NCI-H1092 treated with DMSO at 0.1 percent for 48 hours (cell line): Measurements from ENCODE around the gene ITGA7.

Experiments used
- DNase-seq: peaks from one replicate; lab custom pipeline; 2025; lab: John Stamatoyannopoulos, UW

Gene ITGA7, protein sequence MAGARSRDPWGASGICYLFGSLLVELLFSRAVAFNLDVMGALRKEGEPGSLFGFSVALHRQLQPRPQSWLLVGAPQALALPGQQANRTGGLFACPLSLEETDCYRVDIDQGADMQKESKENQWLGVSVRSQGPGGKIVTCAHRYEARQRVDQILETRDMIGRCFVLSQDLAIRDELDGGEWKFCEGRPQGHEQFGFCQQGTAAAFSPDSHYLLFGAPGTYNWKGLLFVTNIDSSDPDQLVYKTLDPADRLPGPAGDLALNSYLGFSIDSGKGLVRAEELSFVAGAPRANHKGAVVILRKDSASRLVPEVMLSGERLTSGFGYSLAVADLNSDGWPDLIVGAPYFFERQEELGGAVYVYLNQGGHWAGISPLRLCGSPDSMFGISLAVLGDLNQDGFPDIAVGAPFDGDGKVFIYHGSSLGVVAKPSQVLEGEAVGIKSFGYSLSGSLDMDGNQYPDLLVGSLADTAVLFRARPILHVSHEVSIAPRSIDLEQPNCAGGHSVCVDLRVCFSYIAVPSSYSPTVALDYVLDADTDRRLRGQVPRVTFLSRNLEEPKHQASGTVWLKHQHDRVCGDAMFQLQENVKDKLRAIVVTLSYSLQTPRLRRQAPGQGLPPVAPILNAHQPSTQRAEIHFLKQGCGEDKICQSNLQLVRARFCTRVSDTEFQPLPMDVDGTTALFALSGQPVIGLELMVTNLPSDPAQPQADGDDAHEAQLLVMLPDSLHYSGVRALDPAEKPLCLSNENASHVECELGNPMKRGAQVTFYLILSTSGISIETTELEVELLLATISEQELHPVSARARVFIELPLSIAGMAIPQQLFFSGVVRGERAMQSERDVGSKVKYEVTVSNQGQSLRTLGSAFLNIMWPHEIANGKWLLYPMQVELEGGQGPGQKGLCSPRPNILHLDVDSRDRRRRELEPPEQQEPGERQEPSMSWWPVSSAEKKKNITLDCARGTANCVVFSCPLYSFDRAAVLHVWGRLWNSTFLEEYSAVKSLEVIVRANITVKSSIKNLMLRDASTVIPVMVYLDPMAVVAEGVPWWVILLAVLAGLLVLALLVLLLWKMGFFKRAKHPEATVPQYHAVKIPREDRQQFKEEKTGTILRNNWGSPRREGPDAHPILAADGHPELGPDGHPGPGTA

DNA sequence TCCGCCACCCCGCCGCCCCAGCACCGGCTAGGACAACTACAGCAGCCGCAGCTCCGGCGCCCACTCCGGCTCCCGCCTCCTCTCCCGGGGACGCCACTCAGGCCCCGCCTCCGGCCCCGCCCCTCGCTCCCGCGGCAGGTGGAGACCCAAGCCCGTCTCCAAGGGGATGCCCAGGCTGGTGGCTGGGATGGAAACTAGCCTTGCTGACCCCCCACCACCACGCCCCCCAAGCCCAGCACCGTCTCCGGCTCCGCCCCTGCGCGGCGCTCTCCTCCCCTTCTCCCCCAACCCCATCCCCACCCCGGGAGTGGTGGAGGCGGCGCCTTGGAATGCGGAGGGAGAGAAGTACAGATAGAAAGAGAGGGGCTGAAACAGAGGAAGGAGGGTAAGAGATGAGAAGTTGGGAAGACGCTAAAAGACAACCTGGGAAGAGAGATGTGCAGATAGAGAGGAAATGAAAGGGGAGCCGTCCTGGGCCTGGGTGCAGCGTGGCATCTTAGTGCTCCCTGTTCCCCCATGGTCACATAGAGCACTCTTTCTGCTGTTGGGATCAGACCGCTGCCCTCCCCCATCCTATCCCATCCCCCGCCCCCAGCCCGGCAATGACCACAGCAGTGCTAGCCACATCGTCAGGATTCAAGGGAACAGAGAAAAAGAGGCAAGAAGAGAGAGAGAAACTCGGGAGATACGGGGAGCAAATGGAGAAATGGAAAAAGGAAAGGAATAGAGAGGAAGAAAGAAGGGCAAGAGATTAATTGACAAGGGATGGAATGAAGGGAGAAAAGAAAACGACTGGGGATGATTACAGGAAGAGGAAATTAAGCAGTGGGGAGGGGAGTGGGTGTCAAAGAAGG is at the start of gene ITGA7:
TSS of gene ITGA7 (minus strand) at position 64 of the 854 bp plus-strand sequence. CDS start 222 bp downstream, outside the sequence.
- DNase-seq = peak; percentile 3

DNA sequence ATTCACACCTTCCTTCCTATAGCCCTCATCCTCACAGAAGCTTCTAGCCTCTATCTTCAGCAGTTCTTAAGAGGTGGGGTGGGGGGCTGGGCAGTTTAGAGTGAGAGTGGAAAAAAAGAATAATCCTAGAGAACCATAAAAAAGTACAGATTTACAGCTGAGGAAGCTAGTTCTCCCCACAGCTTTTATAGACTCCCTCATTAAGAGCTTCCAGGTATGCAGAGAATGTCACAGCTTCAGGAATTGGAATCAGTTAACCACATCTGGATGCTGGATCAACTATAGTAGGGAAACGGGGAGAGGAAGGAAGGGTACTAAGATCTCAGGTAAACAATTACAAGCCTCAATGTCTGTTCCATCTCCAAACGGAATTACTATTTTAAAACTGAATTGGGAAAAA is 47.5 kb upstream of the ITGA7 start:
- no peak for DNase-seq

DNA sequence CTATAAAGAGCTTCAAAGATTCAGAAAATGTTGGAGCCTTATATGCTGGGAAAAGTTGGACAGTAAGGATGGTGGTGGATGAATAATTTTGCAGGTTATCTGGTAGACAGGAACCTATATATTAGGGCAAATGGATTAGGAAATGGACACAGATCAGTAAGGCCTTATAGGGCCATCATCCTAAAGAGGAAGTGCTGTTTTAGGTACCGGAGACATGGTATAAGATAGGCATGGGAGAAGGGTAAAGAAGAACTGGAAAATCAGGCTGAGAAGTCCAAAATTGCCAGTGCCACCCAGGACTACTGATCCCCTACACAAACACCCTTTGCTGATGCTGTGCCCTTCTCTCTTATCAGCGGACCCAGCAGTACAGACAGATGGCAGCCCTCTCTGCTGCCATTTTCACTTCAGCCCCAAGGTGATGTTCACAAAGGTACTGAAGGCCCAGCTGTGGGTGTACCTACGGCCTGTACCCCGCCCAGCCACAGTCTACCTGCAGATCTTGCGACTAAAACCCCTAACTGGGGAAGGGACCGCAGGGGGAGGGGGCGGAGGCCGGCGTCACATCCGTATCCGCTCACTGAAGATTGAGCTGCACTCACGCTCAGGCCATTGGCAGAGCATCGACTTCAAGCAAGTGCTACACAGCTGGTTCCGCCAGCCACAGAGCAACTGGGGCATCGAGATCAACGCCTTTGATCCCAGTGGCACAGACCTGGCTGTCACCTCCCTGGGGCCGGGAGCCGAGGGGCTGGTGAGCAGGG is 40.7 kb upstream of the ITGA7 start:
- no peak for DNase-seq

DNA sequence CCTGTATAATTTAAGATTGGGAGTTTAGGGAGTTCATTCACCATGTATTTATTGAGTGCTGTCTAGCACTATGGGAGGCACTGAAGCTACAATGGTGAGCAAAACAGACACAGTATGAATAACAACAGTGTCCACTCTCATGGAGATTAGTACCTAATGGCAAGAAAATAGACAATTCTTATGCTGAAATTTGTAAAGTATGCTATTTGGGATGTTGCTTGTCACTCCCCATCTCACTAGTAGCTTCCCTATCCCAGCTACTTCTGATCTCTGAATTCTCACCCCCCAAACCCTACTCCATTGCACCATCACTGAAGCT is 39.2 kb upstream of the ITGA7 start:
- no peak for DNase-seq

DNA sequence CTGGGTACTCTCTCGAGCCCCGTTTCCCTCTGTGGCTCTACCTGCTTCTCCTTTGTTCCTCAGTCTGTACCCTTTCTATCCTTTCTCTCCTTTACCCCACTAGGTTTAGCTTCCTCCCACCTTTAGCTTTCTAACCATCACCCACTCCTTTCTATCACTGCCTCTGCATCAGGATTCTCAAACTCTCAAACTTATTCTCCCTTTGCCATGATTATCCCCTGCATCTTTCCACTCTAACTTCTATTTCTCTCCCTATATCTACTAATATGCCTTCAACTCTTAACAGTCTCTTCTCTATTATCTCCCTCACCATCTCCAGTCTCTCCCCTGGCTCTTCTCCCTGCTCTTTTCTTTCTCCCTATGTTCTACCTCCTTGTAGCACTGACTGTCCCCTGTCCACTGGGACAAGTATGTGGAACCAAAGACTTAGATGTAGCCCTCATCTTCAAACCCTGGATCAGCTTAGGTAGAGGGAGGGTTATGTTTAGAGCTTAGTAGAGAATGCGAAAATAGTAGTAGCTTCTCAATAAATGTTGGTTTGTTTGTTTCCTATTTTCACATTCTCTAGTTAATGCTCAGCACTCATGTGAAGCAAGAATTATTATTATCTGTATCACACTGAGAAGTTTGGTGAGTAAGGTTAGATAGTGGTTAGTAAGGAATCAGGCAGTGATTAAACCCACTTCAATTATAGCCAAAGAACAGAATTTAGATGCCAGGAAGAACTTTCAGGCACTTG is 38.6 kb upstream of the ITGA7 start:
- no peak for DNase-seq

DNA sequence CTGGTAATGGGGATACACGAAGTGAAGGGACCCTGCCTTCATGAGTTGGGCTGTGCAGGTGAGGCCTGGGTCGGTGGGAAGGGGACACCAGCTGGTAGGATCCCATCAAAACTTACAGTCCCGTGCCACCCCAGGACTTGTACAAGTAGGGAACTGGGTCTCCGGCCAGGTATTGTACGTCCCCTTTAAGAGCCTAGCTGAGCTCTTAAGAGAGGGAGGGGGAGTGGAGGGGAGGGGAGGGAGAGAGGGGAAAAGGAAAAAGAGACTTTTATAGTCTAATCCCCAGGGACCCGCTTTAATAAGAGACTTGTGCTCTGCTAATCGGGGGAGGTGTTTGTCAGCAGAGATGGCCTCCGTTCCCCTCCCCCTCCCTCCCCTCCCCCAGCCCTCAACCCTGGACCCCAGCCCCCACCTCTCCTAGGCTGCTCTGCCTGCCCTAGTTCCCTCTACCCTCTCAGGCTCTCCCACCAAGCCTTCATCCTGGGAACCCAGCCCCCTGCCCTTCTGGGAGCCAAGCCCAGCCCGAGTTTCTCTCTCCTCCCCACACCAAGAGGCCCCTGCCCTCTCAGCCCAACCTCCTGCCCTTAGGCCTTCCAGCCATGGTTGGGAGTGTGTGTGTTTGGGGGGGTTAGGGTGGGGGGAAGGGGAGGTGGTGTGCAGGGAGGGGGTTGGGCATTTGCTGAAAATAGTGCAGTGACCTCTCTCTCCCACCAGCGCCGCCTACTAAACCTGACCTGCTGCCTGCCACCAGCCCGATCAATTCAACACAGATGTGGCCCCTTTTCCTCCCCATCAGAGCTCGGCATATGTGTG is 37.9 kb upstream of the ITGA7 start:
- peak; percentile 40 for DNase-seq

DNA sequence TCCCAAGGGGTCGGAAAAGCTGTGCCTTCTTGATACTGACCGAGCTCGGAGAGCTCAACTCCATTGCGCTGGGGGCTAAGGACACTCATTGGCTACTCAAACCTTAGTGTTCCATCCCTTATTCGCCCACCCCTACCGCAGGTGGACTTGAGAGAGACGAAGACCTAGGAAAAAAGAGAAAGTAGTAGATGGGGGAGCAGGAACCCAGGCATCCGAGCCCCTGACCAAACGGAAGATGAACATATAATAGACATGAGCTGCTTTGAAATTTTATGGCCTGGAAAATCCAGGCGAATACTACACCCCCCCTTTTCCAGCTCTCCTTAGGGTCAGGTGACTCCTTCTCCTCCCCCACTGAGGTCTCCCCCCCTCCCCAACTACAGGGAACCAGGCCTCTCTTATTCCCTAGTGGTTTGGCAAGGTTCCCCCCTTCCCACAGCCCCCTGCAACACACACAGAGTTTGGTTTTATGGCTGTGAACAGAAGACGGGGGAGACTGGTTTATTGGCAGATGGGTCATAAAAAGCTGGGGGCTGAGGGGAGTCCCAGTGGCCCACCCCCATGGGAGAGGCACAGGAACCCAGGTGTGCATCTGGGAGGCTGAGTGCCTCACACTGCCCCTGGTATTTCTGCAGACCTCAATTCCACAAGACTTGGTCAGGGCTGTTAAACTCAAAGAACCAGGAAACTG is 36.8 kb upstream of the ITGA7 start:
- DNase-seq = no peak

DNA sequence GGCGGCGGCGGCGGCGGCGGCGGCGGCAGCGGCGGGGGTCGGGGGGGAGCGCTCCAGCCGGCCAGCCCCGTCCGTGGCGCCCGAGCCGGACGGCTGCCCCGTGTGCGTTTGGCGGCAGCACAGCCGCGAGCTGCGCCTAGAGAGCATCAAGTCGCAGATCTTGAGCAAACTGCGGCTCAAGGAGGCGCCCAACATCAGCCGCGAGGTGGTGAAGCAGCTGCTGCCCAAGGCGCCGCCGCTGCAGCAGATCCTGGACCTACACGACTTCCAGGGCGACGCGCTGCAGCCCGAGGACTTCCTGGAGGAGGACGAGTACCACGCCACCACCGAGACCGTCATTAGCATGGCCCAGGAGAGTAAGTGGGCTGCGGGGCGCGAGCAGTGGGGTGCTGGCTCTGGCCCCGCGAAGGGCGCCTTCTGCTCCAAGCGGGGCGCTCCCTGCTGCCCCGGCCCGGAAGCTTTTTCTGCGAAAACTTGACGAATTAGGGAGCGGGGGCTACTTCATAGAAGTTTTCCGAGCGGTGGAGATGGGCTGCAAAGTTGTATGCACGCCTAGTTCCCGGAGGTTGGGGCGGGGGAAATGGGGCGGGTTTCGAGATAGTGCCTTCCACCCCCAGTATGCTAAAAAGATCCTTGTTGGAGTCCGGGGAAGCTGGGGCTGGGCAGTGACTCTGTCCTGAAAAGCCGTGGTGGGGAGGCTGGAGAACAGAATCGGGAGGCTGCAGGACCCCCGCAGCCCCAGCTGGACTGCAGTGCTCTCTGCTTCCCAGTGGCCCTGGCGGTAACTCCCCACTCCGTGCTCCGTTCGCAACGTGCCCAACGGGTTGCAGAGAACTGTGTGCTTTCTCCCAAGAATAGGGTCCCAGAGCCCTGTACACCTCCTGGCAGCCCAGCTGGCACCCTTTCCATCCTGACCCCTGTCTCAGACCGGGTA is 36.0 kb upstream of the ITGA7 start:
- DNase-seq = no peak

DNA sequence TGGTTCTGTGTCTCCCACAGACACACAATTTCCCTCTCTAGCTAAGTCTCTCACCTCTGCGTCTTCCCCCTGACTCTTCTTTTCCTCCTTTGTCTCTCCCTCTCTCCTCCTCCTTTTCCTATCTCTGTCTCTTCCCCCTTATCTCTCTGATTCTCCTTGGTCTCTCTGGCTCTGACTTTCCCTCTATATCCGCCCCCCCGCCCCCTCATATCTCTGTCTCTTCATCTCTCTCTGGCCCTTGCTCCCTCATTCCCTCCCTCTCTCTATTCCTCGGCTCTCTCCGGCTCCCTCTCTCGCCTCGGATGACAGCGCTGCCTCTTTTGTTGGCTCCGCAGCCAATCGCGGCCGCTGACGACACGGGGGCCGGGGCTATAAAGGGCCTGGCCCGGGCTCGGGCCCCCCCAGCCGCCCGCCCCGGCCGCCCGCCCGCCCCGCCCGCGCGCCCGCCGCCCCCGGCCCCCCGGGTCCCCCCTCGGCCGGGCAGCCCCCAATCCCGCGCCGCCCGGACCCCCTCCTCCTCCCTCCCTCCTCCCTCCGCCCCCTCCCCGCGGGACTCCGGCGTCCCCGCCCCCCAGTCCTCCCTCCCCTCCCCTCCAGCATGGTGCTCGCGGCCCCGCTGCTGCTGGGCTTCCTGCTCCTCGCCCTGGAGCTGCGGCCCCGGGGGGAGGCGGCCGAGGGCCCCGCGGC is 35.2 kb upstream of the ITGA7 start, which contains the start of gene GDF11:
TSS of gene GDF11 (plus strand) at position 404 of the 687 bp plus-strand sequence. CDS start at position 599, 195 bp downstream.
- peak; percentile 82 for DNase-seq

DNA sequence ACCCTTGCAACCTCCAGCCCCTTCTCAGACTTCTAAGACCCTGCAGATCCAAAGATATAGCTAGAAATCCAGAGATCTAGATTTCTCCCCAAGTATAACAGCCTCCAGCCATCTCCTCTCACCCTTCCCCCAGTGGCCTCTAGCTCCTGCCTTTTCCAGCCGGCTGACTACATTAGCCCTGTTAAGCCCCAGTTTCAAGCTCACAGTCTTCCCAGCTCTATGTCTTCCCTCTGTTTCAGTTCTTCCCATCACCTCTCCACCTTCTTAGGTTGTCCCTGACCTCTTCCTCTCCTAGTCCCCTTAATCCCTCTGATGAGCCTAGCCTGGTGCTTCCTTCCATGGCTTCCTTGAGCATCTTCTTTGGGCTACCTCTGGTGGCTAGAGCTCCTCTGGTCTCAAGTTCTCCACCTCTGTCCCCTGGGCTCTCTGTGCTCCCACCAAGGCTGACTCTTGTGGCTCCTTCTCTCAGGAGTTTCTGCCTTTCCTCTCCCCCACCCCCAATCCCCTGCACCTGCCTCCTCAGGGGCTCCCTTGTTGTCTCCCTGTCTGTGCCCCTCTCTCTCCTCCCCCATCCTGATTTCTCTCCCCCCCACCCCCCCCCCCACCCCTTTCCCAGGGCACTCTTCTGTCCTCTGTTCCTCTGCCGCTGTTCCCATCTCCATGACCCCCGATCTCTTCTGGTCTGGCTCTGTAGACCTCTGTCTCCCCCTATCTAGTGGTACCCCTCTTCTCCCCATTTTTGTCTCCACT is 34.4 kb upstream of the ITGA7 start:
- DNase-seq = no peak

DNA sequence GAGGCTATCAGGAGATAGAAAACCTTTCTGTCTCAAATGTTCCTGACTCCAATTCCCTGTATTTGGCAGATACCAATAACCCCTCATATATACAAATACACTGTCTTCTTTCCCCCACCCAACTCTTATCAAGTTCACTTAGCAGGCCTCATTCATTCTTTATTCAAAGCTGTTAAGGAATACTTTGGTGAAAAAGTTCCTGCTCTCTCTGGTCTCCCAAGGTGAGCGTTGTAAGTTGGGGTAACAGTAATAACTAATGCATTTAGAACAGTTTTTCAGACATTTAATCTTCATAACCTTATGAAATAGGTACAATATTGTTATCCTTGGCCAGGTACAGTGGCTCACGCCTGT is 31.3 kb upstream of the ITGA7 start:
- no peak for DNase-seq

DNA sequence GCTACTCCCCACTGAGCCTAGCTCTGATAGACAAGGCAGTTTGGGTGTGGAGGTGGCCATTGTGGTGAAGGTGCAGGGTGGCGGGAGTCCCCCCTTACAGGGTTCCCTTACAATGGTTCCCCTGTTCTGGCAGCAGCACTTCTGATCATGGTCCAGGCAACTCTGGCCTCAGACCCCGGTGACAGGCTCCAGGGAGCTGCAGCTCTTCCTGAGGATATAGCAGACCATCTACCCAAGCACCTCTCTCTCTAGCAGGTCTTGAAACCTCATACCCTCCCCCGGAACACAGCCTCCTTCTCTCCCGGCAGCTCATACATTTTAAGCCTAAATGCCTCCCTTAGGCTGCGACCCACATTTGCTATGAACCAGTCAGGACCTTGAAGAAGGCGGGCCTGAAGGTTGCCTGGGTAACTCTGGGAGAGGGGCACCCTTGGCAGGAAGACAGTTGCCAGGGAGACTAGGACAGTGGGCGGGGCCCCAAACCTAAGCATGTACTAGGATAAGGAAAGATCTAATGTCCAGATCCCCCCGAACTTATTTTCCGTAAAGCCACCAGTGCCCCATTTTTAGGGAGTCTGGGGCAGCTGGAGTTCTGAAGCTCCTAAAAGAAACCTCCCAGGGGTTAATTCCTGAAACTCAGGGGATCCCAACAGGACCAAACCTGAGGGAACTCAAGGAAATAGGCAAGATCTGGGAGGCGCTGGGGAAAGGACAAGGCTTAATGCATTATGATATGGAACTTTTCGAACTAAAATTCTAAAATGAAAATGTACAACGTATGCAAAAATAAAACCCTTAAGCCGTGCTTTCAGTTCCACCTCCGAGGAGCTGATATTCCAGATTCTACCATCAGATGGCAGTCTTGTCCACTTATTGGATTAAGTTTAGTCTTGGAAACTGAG is 30.7 kb upstream of the ITGA7 start:
- peak; percentile 75 for DNase-seq

DNA sequence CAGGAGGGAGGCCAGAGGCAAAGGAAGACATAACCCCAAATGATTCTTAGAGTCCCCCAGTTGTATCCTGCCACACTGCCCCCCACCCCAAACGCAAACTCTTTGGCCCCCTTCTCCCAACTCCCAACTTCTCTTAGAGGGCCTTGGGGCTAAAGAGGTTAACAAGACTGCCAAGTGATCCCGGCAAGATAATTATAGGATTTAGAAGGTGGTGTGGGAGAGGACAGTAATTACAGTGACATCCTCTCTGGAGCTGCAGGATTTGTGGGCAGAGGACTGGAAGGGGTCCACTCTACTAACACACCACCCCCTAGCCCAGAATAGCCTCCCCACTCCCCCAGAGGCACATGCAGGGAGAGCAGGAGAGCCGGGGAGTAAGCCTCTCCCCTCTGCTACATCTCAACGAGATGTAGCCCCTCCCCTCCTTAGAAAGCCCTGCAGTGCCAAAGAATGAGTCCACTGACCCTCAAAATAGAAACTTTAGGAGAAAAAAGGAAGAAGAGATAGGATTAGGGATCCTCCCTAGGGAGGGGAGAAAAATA is 29.9 kb upstream of the ITGA7 start:
- no peak for DNase-seq

DNA sequence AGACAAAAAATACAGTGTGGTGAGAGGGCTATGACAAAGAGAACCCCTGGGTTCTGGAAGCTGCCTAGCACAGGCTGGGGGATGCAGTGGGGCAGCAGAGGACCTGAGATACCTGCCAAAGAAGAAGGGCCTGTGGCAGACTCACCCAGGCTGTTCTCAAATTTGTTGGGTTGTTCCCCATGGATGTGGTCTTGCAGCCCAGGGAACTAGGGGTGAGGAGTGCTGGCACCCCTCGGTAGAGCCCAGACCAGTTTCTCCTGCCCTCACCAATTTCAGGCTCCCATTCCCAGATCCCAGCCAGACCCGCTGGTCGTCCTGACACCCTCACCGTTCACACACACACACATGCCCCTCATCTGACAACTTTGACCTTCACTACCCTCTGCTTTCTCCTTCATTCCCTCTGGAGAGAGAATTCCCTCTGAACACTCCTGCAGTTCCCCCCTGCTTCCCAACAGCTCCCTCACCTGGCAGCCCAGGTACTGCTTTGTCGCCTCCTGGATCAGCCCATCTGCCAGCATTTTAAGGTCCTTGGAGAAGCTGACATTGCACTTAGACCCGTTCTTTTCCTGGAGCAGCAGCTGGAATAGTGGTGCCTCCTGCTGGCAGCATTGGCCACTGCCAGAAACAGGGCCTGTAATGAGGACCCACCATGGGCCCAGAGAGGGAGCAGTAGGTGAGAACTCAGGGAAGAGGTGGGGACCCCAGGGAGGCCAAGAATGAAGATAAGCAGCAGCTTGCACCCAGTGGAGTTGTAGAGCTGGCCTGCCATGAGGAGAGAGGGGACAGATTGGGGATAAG is 29.3 kb upstream of the ITGA7 start:
- DNase-seq = peak; percentile 24
